ENCODE measurements around the gene ANKUB1. TPM values are rescaled to one million over a fixed set of nuclear protein-coding genes. Genes with fewer than 3 reads are reported as not detected.

ANKUB1 gene
- total and polyA plus RNA-seq, 10 of the 15 experiments (the other 5 are each of a cell fraction or from before 2014, with no cell fraction given): 0.08 TPM; not detected in 9

DNA sequence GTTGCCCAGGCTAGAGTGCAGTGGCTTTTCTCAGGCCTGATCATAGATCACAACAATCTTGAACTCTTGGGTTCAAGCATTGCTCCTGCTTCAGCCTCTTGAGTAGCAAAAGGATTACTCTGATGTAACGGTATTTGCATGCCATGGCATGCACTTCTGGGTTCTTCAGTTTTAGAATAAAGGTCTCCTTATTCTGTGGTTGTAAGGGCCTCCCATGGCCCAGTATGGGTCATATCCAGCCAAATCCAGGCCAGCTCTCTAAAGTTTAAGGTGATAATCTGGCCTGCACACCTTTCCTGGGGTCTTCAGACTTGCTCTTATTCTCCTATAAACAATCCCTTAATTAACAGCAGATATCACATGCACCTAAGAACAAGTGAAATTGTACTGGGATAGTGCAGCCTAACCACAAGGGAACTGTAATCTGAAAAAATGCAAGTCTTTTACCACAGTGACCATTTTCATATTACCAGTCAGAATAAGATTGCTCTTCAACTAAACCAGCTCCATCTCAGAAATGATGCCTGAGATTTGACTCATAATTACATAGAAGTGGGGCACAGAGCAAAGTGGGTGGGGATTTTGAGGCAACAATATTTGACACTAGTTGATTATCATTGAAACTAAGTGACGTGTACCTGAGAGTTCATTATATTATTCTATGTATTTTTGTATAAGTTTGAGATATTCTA lies 65.5 kb downstream of the ANKUB1 start (continued):
- TF ChIP-seq FOXM1 (IDR thresholded peaks at IDR 0.05; ENCODE audit: low read depth, low read length): peak; percentile 68
- TF ChIP-seq, protein P1, sequence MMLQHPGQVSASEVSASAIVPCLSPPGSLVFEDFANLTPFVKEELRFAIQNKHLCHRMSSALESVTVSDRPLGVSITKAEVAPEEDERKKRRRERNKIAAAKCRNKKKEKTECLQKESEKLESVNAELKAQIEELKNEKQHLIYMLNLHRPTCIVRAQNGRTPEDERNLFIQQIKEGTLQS (IDR thresholded peaks at IDR 0.05; ENCODE audit: borderline replicate concordance, extremely low read depth, low read depth, low read length): no peak
- peak; percentile 53; the same call in 1 of the 2 replicates for TF ChIP-seq PAX5 (IDR thresholded peaks at IDR 0.05; ENCODE audit: borderline replicate concordance, low read depth, low read length)
- peak; percentile 39 to 54; a peak in 2 of 4 replicates for TF ChIP-seq EP300 (IDR thresholded peaks at IDR 0.05; ENCODE audit: borderline replicate concordance in 1 of 2, control insufficient read depth in 1 of 2, low read depth in 2 of 2, low read length in 2 of 2)

DNA sequence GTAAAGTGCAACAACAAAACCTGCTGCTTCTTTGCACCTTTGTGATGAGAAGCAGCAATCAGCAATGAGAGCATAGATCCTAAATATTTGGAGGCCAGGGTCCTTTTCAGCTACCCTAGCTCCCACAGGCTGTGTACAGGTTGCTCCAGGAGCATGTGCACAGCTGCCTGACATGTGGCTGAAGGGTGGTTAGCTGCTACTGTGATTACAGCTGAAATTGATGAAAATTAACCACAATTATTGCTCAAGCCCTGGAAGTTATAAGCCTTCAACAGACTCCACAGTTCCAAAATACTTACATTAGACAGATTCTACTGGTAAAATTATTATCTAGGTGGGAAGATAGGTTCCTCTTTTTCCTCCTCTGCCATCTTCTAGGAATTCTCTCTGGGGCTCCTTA lies 68.6 kb downstream of the ANKUB1 start:
- Histone ChIP-seq H3K4me1 (ENCODE audit: control insufficient read depth, insufficient read depth, low read length) (peaks cover 12% of the 10 kb centered on the region), H3K36me3 (ENCODE audit: control insufficient read depth in 2 of 2, insufficient read depth in 2 of 2, low read length in 1 of 2) (no peaks in the 10 kb centered on the region), H3K27ac (ENCODE audit: control insufficient read depth, insufficient read depth) (no peak overlapping the region), H3K9me3 (replicated peaks; ENCODE audit: control insufficient read depth, insufficient read depth, low read length) (peaks cover 2% of the 10 kb centered on the region; the same call in 2 of the 3 replicates), H3K4me3 (no peak overlapping the region), H4K20me1 (ENCODE audit: control insufficient read depth, insufficient read depth) (no peaks in the 10 kb centered on the region), H2AFZ (ENCODE audit: control insufficient read depth, low read depth, low read length) (no peak overlapping the region), H3K79me2 (ENCODE audit: control insufficient read depth, insufficient read depth, low read length) (no peaks in the 10 kb centered on the region), H3K27me3 (replicated peaks in 1 of 2; ENCODE audit: control insufficient read depth in 2 of 2, insufficient read depth in 2 of 2, low read length in 1 of 2) (no peaks in the 10 kb centered on the region), H3K9ac (ENCODE audit: control insufficient read depth, insufficient read depth, low read length) (no peak overlapping the region), H3K4me2 (ENCODE audit: control insufficient read depth, insufficient read depth) (no peak overlapping the region)
- ChIA-PET POLR2A (no interaction called here), RAD21 (ENCODE audit: unreplicated experiment) (interaction anchor here (0.7 kb wide), 2 partner anchors 51 to 192 kb away, joined by 5 read pairs; no protein-coding TSS in a partner anchor), CTCF (interaction anchor here (0.7 to 2.4 kb wide), 3 partner anchors 85 to 157 kb away, joined by 3 to 9 read pairs (median 3); no protein-coding TSS in a partner anchor), SMC1A (ENCODE audit: uncharacterized antibody, unreplicated experiment) (interaction anchor here (1.3 to 9.7 kb wide), 2 partner anchors 154 to 192 kb away, joined by 3 to 231 read pairs; no protein-coding TSS in a partner anchor)
- in situ Hi-C loops (cut with MboI): no loop called here
- no TSS peak for BruUV-seq (replicated peaks)
- TF ChIP-seq MTA2 (IDR thresholded peaks at IDR 0.05; ENCODE audit: low read depth) (no peak), SUZ12 (IDR thresholded peaks at IDR 0.05; ENCODE audit: unreplicated experiment) (no peak), SIX5 (IDR thresholded peaks at IDR 0.05; ENCODE audit: low read depth, low read length, severe bottlenecking) (no peak), SRF (IDR thresholded peaks at IDR 0.05; ENCODE audit: low read depth in 2 of 2, low read length in 2 of 2) (no peak)
- TF ChIP-seq, protein P2, sequence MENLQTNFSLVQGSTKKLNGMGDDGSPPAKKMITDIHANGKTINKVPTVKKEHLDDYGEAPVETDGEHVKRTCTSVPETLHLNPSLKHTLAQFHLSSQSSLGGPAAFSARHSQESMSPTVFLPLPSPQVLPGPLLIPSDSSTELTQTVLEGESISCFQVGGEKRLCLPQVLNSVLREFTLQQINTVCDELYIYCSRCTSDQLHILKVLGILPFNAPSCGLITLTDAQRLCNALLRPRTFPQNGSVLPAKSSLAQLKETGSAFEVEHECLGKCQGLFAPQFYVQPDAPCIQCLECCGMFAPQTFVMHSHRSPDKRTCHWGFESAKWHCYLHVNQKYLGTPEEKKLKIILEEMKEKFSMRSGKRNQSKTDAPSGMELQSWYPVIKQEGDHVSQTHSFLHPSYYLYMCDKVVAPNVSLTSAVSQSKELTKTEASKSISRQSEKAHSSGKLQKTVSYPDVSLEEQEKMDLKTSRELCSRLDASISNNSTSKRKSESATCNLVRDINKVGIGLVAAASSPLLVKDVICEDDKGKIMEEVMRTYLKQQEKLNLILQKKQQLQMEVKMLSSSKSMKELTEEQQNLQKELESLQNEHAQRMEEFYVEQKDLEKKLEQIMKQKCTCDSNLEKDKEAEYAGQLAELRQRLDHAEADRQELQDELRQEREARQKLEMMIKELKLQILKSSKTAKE (IDR thresholded peaks at IDR 0.05; ENCODE audit: low read depth, poor library complexity, severe bottlenecking): no peak
- TF ChIP-seq, protein P3, sequence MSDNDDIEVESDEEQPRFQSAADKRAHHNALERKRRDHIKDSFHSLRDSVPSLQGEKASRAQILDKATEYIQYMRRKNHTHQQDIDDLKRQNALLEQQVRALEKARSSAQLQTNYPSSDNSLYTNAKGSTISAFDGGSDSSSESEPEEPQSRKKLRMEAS (IDR thresholded peaks at IDR 0.05; ENCODE audit: low read depth, low read length): no peak
- intact Hi-C loops (cut with micrococcal nuclease; ENCODE audit: unreplicated experiment): no loop called here
- no peak for DNase-seq (ENCODE audit: low read depth, low spot score)
- ATAC-seq: no peak
- FAIRE-seq: no peak

All from GM12878 (cell line).